Measurements from ENCODE around the gene MCTP2. TPM values are rescaled to one million over a fixed set of nuclear protein-coding genes. Genes with fewer than 3 reads are reported as not detected.

MCTP2 gene
- total and polyA plus RNA-seq, 9 of the 15 experiments (the other 6 are each of a cell fraction or from before 2014, with no cell fraction given) = 0.07 TPM; not detected in 8

DNA sequence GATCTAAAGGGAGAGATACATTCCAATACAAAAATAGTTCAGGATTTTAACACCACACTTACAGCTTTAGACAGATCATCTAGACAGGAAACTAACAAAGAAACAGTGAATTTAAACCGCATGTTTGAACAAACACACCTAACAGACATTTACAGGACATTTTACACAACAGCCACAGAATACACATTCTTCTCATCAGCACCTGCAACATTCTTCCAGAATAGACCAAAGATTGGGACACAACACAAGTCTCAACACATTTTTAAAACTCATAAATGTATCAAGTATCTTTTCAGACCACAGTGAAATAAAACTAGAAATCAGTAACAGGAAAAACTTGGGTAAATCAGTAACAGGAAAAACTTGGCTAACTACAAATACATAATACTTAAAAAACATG, 256.3 kb downstream of the MCTP2 start (continued):
- TF ChIP-seq, protein P1, sequence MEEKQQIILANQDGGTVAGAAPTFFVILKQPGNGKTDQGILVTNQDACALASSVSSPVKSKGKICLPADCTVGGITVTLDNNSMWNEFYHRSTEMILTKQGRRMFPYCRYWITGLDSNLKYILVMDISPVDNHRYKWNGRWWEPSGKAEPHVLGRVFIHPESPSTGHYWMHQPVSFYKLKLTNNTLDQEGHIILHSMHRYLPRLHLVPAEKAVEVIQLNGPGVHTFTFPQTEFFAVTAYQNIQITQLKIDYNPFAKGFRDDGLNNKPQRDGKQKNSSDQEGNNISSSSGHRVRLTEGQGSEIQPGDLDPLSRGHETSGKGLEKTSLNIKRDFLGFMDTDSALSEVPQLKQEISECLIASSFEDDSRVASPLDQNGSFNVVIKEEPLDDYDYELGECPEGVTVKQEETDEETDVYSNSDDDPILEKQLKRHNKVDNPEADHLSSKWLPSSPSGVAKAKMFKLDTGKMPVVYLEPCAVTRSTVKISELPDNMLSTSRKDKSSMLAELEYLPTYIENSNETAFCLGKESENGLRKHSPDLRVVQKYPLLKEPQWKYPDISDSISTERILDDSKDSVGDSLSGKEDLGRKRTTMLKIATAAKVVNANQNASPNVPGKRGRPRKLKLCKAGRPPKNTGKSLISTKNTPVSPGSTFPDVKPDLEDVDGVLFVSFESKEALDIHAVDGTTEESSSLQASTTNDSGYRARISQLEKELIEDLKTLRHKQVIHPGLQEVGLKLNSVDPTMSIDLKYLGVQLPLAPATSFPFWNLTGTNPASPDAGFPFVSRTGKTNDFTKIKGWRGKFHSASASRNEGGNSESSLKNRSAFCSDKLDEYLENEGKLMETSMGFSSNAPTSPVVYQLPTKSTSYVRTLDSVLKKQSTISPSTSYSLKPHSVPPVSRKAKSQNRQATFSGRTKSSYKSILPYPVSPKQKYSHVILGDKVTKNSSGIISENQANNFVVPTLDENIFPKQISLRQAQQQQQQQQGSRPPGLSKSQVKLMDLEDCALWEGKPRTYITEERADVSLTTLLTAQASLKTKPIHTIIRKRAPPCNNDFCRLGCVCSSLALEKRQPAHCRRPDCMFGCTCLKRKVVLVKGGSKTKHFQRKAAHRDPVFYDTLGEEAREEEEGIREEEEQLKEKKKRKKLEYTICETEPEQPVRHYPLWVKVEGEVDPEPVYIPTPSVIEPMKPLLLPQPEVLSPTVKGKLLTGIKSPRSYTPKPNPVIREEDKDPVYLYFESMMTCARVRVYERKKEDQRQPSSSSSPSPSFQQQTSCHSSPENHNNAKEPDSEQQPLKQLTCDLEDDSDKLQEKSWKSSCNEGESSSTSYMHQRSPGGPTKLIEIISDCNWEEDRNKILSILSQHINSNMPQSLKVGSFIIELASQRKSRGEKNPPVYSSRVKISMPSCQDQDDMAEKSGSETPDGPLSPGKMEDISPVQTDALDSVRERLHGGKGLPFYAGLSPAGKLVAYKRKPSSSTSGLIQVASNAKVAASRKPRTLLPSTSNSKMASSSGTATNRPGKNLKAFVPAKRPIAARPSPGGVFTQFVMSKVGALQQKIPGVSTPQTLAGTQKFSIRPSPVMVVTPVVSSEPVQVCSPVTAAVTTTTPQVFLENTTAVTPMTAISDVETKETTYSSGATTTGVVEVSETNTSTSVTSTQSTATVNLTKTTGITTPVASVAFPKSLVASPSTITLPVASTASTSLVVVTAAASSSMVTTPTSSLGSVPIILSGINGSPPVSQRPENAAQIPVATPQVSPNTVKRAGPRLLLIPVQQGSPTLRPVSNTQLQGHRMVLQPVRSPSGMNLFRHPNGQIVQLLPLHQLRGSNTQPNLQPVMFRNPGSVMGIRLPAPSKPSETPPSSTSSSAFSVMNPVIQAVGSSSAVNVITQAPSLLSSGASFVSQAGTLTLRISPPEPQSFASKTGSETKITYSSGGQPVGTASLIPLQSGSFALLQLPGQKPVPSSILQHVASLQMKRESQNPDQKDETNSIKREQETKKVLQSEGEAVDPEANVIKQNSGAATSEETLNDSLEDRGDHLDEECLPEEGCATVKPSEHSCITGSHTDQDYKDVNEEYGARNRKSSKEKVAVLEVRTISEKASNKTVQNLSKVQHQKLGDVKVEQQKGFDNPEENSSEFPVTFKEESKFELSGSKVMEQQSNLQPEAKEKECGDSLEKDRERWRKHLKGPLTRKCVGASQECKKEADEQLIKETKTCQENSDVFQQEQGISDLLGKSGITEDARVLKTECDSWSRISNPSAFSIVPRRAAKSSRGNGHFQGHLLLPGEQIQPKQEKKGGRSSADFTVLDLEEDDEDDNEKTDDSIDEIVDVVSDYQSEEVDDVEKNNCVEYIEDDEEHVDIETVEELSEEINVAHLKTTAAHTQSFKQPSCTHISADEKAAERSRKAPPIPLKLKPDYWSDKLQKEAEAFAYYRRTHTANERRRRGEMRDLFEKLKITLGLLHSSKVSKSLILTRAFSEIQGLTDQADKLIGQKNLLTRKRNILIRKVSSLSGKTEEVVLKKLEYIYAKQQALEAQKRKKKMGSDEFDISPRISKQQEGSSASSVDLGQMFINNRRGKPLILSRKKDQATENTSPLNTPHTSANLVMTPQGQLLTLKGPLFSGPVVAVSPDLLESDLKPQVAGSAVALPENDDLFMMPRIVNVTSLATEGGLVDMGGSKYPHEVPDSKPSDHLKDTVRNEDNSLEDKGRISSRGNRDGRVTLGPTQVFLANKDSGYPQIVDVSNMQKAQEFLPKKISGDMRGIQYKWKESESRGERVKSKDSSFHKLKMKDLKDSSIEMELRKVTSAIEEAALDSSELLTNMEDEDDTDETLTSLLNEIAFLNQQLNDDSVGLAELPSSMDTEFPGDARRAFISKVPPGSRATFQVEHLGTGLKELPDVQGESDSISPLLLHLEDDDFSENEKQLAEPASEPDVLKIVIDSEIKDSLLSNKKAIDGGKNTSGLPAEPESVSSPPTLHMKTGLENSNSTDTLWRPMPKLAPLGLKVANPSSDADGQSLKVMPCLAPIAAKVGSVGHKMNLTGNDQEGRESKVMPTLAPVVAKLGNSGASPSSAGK (IDR thresholded peaks at IDR 0.05) = no peak
- TF ChIP-seq THRAP3 (IDR thresholded peaks at IDR 0.05; ENCODE audit: borderline replicate concordance) = no peak
- no peak for TF ChIP-seq CHCHD3 (CRISPR knock-in tag; IDR thresholded peaks at IDR 0.05)
- no peak for TF ChIP-seq ZNF696 (CRISPR knock-in tag; conservative IDR thresholded peaks at IDR 0.05)
- TF ChIP-seq, protein P2, sequence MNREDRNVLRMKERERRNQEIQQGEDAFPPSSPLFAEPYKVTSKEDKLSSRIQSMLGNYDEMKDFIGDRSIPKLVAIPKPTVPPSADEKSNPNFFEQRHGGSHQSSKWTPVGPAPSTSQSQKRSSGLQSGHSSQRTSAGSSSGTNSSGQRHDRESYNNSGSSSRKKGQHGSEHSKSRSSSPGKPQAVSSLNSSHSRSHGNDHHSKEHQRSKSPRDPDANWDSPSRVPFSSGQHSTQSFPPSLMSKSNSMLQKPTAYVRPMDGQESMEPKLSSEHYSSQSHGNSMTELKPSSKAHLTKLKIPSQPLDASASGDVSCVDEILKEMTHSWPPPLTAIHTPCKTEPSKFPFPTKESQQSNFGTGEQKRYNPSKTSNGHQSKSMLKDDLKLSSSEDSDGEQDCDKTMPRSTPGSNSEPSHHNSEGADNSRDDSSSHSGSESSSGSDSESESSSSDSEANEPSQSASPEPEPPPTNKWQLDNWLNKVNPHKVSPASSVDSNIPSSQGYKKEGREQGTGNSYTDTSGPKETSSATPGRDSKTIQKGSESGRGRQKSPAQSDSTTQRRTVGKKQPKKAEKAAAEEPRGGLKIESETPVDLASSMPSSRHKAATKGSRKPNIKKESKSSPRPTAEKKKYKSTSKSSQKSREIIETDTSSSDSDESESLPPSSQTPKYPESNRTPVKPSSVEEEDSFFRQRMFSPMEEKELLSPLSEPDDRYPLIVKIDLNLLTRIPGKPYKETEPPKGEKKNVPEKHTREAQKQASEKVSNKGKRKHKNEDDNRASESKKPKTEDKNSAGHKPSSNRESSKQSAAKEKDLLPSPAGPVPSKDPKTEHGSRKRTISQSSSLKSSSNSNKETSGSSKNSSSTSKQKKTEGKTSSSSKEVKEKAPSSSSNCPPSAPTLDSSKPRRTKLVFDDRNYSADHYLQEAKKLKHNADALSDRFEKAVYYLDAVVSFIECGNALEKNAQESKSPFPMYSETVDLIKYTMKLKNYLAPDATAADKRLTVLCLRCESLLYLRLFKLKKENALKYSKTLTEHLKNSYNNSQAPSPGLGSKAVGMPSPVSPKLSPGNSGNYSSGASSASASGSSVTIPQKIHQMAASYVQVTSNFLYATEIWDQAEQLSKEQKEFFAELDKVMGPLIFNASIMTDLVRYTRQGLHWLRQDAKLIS (CRISPR knock-in tag; IDR thresholded peaks at IDR 0.05) = no peak
- no peak for TF ChIP-seq ZBTB7A (IDR thresholded peaks at IDR 0.05; ENCODE audit: borderline replicate concordance, control insufficient read depth, low read depth, low read length)
- no peak for TF ChIP-seq PHF8 (IDR thresholded peaks at IDR 0.05; ENCODE audit: borderline replicate concordance, low read length)
- TF ChIP-seq TRIM24 (IDR thresholded peaks at IDR 0.05) = no peak
- TF ChIP-seq, protein P3, sequence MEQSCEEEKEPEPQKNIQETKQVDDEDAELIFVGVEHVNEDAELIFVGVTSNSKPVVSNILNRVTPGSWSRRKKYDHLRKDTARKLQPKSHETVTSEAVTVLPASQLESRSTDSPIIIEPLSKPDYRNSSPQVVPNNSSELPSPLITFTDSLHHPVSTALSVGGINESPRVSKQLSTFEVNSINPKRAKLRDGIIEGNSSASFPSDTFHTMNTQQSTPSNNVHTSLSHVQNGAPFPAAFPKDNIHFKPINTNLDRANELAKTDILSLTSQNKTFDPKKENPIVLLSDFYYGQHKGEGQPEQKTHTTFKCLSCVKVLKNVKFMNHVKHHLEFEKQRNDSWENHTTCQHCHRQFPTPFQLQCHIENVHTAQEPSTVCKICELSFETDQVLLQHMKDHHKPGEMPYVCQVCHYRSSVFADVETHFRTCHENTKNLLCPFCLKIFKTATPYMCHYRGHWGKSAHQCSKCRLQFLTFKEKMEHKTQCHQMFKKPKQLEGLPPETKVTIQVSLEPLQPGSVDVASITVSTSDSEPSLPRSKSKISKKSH (CRISPR knock-in tag; IDR thresholded peaks at IDR 0.05) = no peak
- TF ChIP-seq HOXB6 (CRISPR knock-in tag; IDR thresholded peaks at IDR 0.05; ENCODE audit: borderline replicate concordance) = no peak
- no peak for TF ChIP-seq EWSR1 (IDR thresholded peaks at IDR 0.05; ENCODE audit: borderline replicate concordance, low read depth, partially characterized antibody)

All from K562 (cell line).